Kidney capillary endothelial cell (primary cell): Measurements from ENCODE around the gene STK40.

Experiments used
- DNase-seq: peaks from one replicate; pipeline ENCODE4 v3.0.0-alpha.2; 2018; ENCODE audit warnings: low spot score

STK40 gene

GRCh38 chr1:36343651-36344394 lies 41.9 kb downstream of the STK40 start:
- no peak for DNase-seq

GRCh38 chr1:36342426-36343185 lies 43.1 kb downstream of the STK40 start:
- DNase-seq, result peak; percentile 84

- no peak for DNase-seq
Observed at GRCh38 chr1:36341626-36342320, 44.0 kb downstream of the STK40 start.

- no peak for DNase-seq
Observed at GRCh38 chr1:36339615-36340014, 46.1 kb downstream of the STK40 start.

GRCh38 chr1:36339215-36339614 lies 46.5 kb downstream of the STK40 start:
- DNase-seq, result no peak

GRCh38 chr1:36337830-36338229 lies 47.9 kb downstream of the STK40 start:
- no peak for DNase-seq

- DNase-seq, result no peak
Observed at GRCh38 chr1:36330940-36331339, 54.8 kb downstream of the STK40 start.

GRCh38 chr1:36329817-36330216 lies 55.9 kb downstream of the STK40 start:
- DNase-seq, result no peak

GRCh38 chr1:36328713-36329112 lies 57.0 kb downstream of the STK40 start:
- no peak for DNase-seq

- no peak for DNase-seq
Observed at GRCh38 chr1:36328088-36328480, 57.6 kb downstream of the STK40 start.

GRCh38 chr1:36327421-36328087 lies 58.2 kb downstream of the STK40 start:
- DNase-seq, result no peak

- no peak for DNase-seq
Observed at GRCh38 chr1:36326499-36326898, 59.2 kb downstream of the STK40 start.

- DNase-seq, result no peak
Observed at GRCh38 chr1:36324353-36324703, 61.4 kb downstream of the STK40 start.

GRCh38 chr1:36323636-36324352 lies 61.9 kb downstream of the STK40 start, which contains the start of gene EVA1B:
Gene EVA1B, minus strand, starts transcription at chr1:36323645. Its CDS starts 608 bp downstream, at chr1:36323037.
- DNase-seq, result peak; percentile 49

- peak; percentile 53 for DNase-seq
Observed at GRCh38 chr1:36322786-36323635, 62.7 kb downstream of the STK40 start.

- DNase-seq, result no peak
Observed at GRCh38 chr1:36322041-36322785, 63.5 kb downstream of the STK40 start.

GRCh38 chr1:36321119-36321951 lies 64.4 kb downstream of the STK40 start:
- peak; percentile 42 for DNase-seq

- DNase-seq, result no peak
Observed at GRCh38 chr1:36320767-36321118, 65.0 kb downstream of the STK40 start.

- no peak for DNase-seq
Observed at GRCh38 chr1:36320291-36320761, 65.4 kb downstream of the STK40 start.
